Right lobe of liver (tissue), 4 donors: ENCODE results near the gene RASSF5.

Experiments used
- CTCF ChIP-seq, 4 donors: fragments of 200-600 bp in 3 of 4; fragments of 450-650 bp in 1 of 4; IDR thresholded peaks; one replicate each; pipeline versions ENCODE4 v1.5.1 to v1.8.0; 2016 to 2022; ENCODE audit warnings: antibody characterized with exemption in 4 of 4, mild to moderate bottlenecking in 2 of 4
- POLR2A ChIP-seq: fragments of 450-650 bp; IDR thresholded peaks from one replicate; pipeline ENCODE4 v1.6.1; 2017; ENCODE audit warnings: antibody characterized with exemption, mild to moderate bottlenecking
- donor health status: DM: no; HTN: no; CAD: no.
- donor health status: DM: no; HTN: no; CAD: no.
- donor health status: DM: no; HTN: yes; CAD: no.

GRCh38 chr1:206569556-206569955 is 62.2 kb downstream of the RASSF5 start:
- no peak for TF ChIP-seq POLR2A
- no peak for TF ChIP-seq CTCF (IDR thresholded peaks at IDR 0.05)
